Uterus (tissue), 2 donors: ENCODE data around the gene TNRC6C.

Experiments used
- CTCF ChIP-seq, 4 experiments: fragments of 200-600 bp in 2 of 4; fragments of 450-650 bp in 2 of 4; sonication (generic) in 2 of 4; IDR thresholded peaks; one replicate each; pipeline ENCODE4 v1.5.1; 2016 to 2019; ENCODE audit warnings: antibody characterized with exemption in 4 of 4, mild to moderate bottlenecking in 2 of 4, moderate library complexity in 1 of 4
- POLR2A ChIP-seq, 2 donors: fragments of 450-650 bp; IDR thresholded peaks; one replicate each; pipeline ENCODE4 v1.6.1; 2016; ENCODE audit warnings: antibody characterized with exemption in 2 of 2, mild to moderate bottlenecking in 1 of 2, moderate library complexity in 1 of 2

- TF ChIP-seq CTCF (IDR thresholded peaks at IDR 0.05) (no peak), POLR2A (IDR thresholded peaks at IDR 0.05) (no peak)
Observed at GRCh38 chr17:78019976-78020716, 61.6 kb downstream of the TNRC6C start.
